GM04503 (cell line): ENCODE data around the gene MAGOHB.
"Not testable (repeated sequence)": the region's sequence is repeated elsewhere in the genome, so short reads cannot be mapped to it uniquely, and the experiment has no call there.

Experiments used
- DNase-seq: peaks from one replicate; pipeline ENCODE4 v3.0.0-alpha.2; 2012; ENCODE audit warnings: low read depth

The MAGOHB gene

GRCh38 chr12:10613349-10614055 is at the start of gene MAGOHB:
TSS of gene MAGOHB (minus strand) at chr12:10613609. CDS start at chr12:10613532, 77 bp downstream.
- peak; percentile 75 for DNase-seq

- DNase-seq = peak; percentile 22
These were observed 47.9 kb upstream of the MAGOHB start for GRCh38 chr12:10661338-10661737.

GRCh38 chr12:10654003-10654402 is 40.6 kb upstream of the MAGOHB start:
- no peak for DNase-seq

GRCh38 chr12:10652192-10652591 is 38.8 kb upstream of the MAGOHB start:
- no peak for DNase-seq

DNA sequence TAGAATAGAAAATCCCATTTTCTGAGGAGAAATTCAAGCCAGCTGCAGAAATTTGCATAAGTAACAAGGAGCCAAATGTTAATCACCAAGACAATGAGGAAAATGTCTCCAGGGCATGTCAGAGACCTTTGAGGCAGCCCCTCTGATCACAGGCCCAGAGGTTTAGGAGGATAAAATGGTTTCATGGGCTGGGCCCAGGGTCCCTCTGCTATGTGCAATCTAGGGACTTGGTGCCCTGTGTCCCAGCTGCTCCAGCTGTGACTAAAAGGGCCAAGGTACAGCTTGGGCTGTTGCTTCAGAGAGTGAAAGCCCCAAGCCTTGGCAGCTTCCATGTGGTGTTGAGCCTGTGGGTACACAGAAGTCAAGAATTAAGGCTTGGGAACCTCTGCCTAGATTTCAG is 33.2 kb upstream of the MAGOHB start:
- DNase-seq = not testable (repeated sequence)

DNA sequence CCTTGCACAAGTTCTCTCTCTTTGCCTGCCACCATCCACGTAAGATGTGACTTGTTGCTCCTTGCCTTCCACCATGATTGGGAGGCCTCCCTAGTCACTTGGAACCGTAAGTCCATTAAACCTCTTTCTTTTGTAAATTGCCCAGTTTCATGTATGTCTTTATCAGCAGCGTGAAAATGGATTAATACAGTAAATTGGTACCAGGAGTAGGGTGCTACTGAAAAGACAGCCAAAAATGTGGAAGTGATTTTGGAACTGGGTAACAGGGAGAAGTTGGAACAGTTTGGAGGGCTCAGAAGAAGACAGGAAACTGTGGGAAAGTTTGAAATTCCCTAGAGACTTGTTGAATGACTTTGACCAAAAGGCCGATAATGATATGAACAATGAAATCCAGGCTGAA is 32.5 kb upstream of the MAGOHB start:
- no peak for DNase-seq

- DNase-seq = no peak
These were observed 28.5 kb upstream of the MAGOHB start for GRCh38 chr12:10641735-10642500.

- no peak for DNase-seq
These were observed 25.3 kb upstream of the MAGOHB start for GRCh38 chr12:10638728-10639127.

GRCh38 chr12:10636611-10637010 is 23.2 kb upstream of the MAGOHB start:
- DNase-seq = no peak

DNA sequence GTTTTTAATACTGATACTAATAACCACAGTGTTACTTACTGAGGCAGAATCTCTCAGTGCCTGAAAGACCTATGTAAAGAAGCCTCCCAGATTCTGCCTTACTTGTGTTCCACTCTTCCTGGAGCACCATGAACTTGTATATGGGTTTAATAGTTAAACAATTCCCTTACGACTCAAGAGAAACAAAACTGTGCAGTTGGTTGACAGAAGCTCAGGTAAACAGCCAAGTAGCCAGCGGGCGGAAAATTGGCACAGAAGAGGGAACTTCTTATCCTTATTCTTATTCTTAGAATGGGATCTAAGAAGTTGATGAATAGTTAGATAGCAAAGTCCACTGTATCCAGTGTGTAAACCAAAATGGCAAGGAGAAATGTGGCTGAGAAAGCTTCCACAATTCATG is 22.7 kb upstream of the MAGOHB start:
- no peak for DNase-seq

DNA sequence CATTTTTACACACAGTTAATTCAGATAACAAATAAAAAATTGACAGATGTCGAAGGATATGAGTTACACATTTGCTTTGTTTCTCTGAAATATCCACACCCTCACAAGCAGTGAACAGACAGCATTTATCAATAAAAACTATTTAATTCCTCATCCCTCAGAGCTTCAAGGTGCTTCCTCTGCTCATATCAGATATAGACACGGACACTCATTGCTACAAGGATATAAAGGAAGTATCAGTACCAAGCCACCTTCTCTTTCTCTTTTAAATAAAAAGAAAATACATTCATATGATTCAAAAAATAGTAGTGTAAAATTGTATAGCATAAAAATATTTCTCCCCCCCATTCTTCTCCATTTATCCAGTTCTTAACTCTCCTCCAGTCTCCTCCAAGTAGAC is 21.9 kb upstream of the MAGOHB start:
- no peak for DNase-seq

GRCh38 chr12:10634427-10634826 is 21.0 kb upstream of the MAGOHB start:
- peak; percentile 83 for DNase-seq

DNA sequence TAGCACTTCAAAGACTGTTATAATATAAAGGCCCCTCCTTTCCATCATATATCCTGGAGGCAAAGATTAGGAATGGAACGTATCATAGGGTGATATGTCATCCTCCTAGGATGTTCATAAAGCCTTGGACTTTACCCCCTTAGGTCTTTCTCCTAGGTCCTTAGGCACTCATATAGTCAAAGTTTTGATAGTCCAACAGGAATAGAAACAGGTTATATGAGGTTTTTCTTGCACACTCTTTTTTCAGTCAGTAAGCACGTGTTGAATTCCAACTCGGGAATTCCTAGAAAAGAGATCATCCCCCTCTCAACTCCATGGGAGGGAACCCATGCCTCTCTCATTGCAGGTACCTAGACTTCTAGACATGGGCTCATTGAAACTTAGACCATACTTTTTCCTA is 20.1 kb upstream of the MAGOHB start:
- DNase-seq = no peak

DNA sequence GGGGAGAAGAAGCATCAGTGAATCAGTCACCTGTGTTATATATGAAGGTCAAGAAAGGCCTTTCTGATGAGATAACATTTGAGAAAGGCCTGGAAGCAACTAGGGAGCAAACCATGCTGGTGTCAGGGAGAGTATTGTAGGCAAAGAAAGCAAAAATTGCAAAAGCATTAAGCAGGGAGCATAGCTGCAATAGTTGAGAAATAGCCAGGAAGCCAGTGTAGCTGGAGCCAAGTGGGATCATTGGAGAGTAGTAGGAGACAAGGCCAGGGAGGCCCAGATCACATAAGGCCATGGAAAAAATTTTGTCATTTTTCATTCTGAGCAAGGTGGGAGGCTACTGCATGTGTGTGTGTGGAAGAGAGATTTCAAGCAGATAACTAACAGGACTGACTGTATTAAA is 18.8 kb upstream of the MAGOHB start:
- peak; percentile 54 for DNase-seq

- no peak for DNase-seq
These were observed 11.2 kb upstream of the MAGOHB start for GRCh38 chr12:10624605-10625004.

GRCh38 chr12:10623131-10623530 is 9.7 kb upstream of the MAGOHB start:
- no peak for DNase-seq

- DNase-seq = no peak
These were observed 7.9 kb upstream of the MAGOHB start for GRCh38 chr12:10621278-10621677.

DNA sequence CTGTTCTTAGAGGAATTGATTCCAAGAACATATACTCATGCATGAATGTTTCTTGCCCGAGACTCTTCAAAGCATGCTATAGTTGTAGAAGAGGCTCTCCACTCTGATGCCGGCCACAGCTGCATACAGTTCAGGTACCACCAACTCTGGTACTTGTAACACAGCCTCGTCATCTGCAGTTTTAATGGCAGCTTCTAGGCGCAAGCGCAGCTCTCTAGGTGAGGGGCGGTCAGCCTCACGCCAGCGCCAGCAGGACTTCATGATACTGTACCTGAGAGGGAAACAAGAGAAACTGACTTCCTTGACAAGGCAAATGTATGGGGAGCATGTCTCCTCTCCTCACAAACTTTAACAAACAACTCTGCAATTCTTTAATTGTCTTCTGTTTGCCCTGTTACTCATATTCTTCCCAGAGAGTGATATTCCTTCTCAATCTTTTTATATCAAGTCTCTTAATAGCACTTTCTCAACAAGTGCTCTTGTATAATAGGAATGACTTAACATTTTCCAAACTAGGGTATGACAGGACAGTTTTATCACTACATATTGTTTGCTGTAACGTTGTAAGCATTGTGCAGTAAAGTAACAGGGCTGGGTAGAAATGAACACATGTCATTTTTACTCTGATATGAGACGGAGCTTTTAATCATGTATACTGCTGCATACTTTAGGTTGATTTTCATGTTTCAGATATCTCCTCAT is 6.8 kb upstream of the MAGOHB start:
- DNase-seq = no peak

DNA sequence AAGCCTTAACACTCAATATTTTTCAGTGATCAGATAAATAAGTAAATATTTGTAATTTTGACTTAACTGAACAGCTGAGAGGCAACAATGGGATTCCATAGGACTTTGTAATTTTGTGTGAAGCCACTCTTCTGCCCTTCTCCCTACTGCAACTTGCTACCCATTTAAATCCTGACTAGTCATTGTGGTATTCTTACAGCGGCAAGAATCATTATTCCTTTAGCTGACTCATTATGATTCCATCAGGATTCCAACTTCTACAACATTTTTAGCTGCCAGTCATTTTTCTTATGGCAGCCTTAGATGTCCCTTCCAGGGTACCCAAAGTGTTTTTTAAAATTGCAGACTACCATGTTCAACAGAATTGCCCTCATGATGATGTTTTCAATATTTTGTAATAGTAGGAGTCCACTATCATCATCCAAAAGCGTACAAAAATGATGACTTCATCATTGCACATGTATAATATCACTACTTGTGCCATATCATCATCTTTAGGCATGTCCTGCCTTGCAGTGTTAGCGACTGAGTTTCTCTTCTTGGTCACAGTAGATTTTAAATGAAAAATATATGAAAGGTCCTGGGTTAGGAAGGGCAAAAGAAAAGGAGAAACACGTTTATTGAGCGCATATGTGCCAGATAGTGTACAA is 5.1 kb upstream of the MAGOHB start:
- peak; percentile 73 for DNase-seq

- no peak for DNase-seq
These were observed 4.5 kb upstream of the MAGOHB start for GRCh38 chr12:10617863-10618262.

GRCh38 chr12:10615532-10615931 is 2.1 kb upstream of the MAGOHB start:
- DNase-seq = no peak

- no peak for DNase-seq
These were observed 604 bp upstream of the MAGOHB start for GRCh38 chr12:10614056-10614370.

GRCh38 chr12:10612984-10613348 is 443 bp downstream of the MAGOHB start:
- DNase-seq = no peak
